Retina (tissue), 1 donor: ENCODE results near the gene SAT2.
"Not testable (repeated sequence)": the region's sequence is repeated elsewhere in the genome, so short reads cannot be mapped to it uniquely, and the experiment has no call there.

ENCODE experiments used
- DNase-seq: peaks from one replicate; pipeline ENCODE4 v3.0.0-alpha.2; 2016

Gene SAT2

DNA sequence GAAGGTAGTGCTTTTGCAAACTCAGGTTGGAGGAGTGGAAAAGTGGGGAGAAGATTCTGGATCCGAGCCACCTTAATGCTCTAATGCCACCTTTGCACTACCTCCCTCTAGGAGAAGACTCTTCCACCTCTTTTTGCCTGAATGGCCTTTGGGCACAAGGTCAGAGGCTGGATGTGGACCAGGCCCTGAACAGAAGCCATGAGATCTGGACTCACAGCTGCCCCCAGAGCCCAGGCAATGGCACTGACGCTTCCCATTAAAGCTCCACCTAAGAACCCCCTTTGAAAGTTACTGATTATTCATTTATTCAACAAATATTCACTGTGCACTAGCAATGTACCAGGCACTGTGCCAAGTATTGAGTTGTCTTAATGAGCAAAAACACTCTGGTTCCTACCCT is 5.5 kb upstream of the SAT2 start:
- no peak for DNase-seq

DNA sequence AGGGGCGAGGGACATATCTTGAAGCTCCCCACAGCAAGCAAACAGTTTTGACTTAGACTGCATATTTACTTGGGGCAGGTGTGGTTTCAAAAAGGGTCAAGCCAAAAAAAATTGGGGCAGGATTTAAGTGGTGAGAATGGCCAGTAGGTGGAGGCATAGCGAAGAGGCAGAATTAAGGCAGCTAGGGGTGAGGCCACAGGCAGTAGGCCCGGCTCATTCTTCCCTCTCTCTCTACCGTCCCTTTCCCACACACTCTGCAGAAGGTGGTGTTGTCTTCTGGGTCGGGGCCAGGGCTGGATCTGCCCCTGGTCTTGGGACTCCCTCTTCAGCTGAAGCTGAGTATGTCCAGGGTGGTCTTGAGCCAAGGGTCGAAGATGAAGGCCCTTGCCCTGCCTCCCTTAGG is 4.9 kb upstream of the SAT2 start:
- DNase-seq, result no peak

DNA sequence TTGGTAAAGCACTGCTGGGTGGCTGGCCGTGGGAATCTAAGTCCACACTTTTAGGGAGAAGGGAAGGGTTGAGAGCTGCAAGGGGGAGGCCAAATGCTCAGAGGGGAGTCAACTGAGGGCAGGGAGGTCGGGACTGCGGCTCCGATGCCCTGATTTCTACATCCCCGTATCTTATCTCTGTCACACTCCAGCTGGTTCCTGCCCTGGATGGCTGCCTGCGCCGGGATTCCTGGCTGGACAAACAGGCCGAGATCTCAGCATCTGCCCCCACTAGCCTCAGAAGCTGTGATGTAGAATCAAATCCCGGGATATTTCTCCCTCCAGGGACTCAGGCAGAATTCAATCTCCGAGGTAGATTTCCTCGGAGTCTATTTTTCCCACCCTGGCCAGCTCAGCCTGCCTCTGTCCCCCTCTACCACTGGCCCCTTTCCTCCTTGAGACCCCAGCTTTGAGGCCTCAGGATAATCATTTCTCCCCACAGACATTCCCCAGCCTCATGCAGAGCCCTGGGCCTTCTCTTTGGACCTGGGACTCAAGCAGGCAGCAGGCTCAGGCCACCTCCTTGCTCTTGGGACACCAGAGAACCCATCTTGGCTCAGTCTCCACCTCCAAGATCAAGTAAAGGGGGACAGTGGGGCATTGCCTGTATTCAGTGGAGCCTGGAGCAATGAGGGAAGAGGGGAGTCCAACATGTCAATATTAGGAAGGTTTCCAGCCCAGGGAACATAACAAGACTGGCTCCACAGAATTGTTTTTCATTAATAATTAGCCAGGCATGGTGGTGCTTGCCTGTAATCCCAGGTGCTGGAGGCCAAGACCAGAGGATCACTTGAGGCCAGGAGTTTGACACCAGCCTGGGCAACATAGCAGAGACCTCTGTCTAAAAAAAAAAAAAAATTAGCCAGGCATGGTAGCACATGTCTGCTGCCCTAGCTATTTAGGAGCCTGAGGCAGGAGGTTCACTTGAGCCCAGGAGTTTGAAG is 4.1 kb upstream of the SAT2 start:
- no peak for DNase-seq

DNA sequence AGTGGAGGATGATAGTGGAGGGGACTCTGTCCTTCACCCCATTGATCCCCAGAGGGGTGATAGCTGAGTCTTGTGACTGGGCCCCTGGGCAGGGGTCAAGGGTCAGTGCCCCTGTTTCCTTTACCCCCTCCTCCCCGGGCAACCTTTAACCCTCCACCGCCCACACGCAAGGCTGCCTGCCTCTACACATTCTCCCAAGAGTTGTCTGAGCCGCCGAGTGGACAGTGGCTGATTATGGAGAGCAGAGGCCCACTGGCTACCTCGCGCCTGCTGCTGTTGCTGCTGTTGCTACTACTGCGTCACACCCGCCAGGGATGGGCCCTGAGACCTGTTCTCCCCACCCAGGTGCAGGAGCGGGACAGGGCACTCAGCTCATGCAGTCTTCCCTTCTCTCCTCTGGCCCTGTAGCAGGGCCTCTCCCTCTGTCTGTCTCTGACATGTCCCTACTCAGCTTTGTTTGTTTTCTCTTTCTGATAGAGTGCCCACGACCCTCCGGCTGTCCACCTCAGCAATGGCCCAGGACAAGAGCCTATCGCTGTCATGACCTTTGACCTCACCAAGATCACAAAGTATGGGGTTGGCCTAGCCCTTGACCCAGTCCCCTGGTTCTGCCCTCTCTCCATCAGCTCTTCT is 2.4 kb upstream of the SAT2 start, which contains the start of gene SHBG:
Gene SHBG (plus strand): TSS at position 197 of the 633 bp plus-strand sequence. CDS start 38 bp downstream, at position 235.
- DNase-seq, result no peak

DNA sequence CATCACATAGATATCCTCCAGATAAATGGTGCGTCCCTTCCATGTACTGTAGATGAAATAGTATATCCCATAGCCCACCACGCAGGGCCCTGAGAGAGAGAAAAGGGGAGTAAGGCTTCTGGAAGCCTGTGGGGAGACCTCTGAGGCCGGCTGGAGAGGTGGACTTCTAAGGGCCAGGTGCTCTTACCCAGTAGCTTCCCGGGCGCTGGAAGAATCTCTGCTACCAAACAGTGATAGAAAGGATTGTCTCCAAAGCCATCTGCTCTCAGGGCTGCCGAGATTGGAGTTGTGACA is 718 bp downstream of the SAT2 start:
- DNase-seq, result peak; percentile 77

GRCh38 chr17:7626307-7626706 is 1.3 kb downstream of the SAT2 start:
- DNase-seq, result no peak

- not testable (repeated sequence) for DNase-seq
Measured at GRCh38 chr17:7625749-7626148, 1.9 kb downstream of the SAT2 start.

GRCh38 chr17:7623661-7624060 is 4.0 kb downstream of the SAT2 start:
- DNase-seq, result no peak

DNA sequence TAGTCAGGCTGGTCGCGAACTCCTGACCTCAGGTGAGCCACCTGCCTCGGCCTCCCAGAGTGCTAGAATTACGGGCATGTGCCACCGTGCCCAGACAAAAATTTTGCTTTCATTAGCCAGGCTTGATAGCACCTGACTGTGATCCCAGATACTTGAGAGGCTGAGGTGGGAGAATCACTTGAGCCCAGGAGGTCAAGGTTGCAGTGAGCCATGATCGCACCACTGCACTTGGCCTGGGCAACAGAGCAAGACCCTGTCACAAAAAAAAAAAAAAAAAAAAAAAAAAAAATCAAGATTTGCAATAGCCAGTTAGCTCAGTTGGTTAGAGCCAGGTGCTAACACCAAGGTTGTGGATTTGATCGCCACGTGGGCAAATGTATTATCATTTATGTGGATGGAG is 6.8 kb downstream of the SAT2 start:
- DNase-seq, result no peak

- no peak for DNase-seq
Measured at GRCh38 chr17:7618608-7619007, 9.0 kb downstream of the SAT2 start.

DNA sequence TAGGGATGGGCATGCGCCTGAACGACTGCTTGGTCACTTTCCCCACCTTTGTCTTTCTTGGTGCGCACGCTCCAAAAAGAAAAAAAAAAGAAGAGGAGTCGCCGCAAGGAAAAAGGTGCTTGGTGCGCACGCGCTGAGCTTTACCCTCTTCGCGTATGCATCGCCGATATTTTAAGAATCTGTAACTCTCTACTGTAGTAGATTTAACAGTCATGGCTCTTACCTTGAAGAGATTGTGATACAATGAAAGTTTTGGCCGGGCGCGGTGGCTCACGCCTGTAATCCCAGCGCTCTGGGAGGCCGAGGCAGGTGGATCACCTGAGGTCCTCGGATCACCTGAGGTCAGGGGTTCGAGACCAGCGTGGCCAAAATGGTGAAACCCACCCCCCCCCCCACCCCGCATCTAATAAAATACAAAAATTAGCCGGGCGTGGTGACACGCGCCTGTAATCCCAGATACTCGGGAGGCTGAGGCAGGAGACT is 12.3 kb downstream of the SAT2 start:
- no peak for DNase-seq

- peak; percentile 99 for DNase-seq
Measured at GRCh38 chr17:7614425-7615264, 13.0 kb downstream of the SAT2 start, which contains the start of gene FXR2. TSS of gene FXR2 (minus strand) at chr17:7614897. CDS start at chr17:7614532, 365 bp downstream.

GRCh38 chr17:7613769-7614424 is 13.7 kb downstream of the SAT2 start:
- no peak for DNase-seq

- no peak for DNase-seq
Measured at GRCh38 chr17:7612294-7612640, 15.4 kb downstream of the SAT2 start.

DNA sequence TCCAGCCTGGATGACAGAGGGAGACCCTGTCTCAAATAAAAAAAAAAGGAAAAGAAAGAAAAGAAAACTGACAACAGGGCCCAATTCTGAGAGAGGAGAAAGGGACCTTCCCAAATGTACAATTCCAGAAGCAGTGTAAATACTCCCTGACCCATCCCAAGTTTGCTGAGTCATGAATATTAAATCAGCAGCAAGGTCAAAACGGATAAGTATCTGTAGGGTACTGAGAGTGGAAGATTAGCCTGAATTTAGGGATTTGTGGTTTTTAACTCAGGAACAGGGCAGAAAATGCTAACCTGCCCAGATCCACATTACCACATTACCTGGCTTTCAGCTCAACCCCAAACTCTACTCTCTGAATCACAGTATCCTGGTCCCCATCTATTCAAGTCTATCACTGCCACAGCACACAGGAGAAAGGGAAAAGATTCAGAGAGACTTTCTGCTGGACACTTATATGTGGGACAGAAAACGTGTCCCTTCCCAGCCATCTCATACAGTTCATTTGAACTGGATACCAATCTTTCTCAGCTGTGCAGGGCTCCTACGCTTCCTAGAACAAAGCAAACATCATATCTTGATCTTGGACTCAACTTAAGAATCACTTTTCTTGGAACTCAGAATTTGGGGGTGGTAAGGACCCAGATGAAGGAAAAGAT is 15.9 kb downstream of the SAT2 start:
- DNase-seq, result no peak

- DNase-seq, result no peak
Measured at GRCh38 chr17:7610641-7611040, 17.0 kb downstream of the SAT2 start.

GRCh38 chr17:7606280-7606679 is 21.3 kb downstream of the SAT2 start:
- no peak for DNase-seq

GRCh38 chr17:7597561-7597960 is 30.1 kb downstream of the SAT2 start:
- not testable (repeated sequence) for DNase-seq

DNA sequence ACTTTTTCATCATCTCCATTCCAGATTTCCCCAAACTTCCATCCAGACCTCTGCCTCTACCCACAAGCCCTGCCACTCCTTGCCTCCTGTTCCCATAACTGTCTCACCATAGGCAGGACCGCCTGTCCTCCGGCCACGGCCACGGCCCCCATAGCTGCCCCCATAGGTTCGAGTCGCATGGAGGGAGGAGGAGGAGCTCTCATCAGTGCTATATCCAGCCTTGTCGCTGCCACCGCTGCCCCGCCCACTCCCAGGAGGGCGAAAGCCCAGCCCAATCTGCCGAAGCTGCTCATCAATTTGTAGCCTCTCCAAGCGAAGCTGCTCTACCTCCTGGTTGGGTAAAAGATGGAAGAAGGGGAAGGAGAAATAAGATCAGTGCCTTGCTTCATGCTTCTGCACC is 34.3 kb downstream of the SAT2 start:
- DNase-seq, result no peak

DNA sequence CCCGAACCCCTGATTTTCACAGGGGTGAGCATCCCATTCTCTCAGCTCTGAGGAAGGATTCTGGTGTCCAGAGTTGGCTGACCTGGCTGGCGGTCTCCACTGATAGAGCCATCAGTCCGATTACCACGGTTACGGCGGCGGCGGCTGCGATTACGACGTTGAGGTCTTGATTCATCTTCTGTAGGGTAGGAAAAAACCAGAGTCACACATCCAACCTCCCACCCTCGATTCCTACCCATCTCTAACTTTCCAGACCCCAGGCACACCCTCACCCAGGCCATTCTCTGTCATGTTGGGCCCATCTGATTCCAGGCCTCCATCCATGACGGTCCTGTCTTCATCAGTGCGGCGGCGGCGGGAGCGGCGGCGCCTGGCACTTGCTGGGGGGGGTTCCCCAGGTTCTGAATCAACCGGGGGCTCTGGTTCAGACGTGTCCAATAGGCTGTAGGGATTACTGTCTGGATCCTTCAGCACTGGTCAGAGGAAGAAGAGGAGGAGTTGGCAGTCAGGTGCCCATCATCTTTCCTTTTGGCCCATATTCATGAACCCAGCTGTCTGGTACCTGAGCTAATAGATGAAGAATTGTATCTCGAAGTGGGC is 35.1 kb downstream of the SAT2 start:
- DNase-seq, result no peak

DNA sequence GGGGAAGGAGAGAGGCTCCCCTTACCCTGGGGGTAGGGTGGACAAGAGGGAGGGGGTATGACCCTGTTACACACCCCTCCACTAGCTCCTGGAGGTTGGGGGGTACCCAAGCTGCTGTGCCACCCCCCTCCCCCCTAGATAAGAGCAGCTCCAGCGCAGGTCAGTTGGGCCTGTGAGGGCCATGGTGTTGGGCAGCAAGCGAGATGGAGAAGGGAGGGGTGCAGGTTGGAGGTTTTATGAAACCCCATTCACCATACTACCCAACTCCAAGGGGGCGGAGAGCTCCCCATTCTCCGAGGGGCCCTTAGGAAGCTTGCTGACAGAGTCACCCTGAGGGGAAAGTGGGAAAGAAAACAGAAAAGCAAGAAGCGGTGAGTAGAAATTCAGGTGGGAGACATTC is 36.0 kb downstream of the SAT2 start:
- no peak for DNase-seq

DNA sequence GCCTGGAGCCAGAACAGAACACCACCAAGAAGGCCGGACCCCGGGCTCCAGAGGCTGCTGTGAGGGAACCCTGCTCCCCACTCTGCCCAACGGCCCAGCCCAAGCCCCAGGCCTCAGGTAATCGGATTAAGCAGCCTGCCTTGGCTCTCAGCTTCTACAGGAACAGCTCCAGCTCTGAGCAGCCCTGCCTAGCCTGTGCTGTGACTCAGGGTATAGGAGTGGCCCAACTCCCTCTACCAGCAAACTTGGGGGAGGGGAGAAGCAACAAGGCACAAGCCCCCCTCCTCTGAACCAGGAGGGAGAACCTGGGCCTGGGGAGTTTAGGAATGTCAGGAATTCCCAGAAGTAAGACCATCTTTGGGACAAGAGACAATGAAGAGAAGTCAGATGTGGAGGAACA is 36.9 kb downstream of the SAT2 start:
- DNase-seq, result no peak
